ENCODE results near the gene CACNA2D1. TPM values are rescaled to one million over a fixed set of nuclear protein-coding genes. Genes with fewer than 3 reads are reported as not detected.
"Not testable (repeated sequence)": the region's sequence is repeated elsewhere in the genome, so short reads cannot be mapped to it uniquely, and the experiment has no call there.

Gene CACNA2D1
- total RNA-seq, 1 experiment from 2014 or later: 0.27 TPM

DNA sequence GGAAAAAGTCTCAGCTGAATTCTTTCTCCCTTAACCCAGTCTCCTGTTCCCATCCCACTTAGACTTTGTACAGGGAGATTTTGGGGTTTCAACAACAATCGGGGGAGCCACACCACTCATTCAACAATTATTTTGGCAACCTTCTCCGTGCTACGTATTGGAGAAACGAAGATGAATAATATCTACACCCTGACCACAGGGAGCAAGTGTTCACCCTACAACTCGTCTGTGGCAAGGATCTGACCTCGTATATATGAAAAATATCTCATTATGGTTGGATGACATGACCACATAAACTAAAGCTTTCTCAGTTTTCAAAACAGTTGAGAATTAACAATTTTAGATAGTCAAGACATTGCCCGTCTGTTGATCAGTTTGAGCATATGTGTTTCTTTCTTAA lies 302.1 kb downstream of the CACNA2D1 start:
- RAD21 ChIA-PET (ENCODE audit: low non-redundant PET in 1 of 2, low total read pairs in 2 of 2, uncharacterized antibody in 2 of 2, unreplicated experiment in 2 of 2): no interaction called here
- intact Hi-C loops (cut with micrococcal nuclease): no loop called here
- TF ChIP-seq JUND (IDR thresholded peaks at IDR 0.05) (no peak), ELF1 (IDR thresholded peaks at IDR 0.05; ENCODE audit: borderline replicate concordance, low read depth) (no peak), SRF (IDR thresholded peaks at IDR 0.05; ENCODE audit: low read depth) (no peak), EZH2phosphoT487 (IDR thresholded peaks at IDR 0.05; ENCODE audit: borderline replicate concordance) (no peak)
- Histone ChIP-seq H3K4me3 (replicated peaks in 1 of 2; ENCODE audit: low read depth in 1 of 2, low read length in 2 of 2) (no peak overlapping the region), H3K9ac (ENCODE audit: low read length) (no peak overlapping the region), H4K20me1 (ENCODE audit: insufficient read depth) (no peaks in the 10 kb centered on the region), H3K9me2 (ENCODE audit: insufficient read depth) (no peaks in the 10 kb centered on the region), H3K79me2 (ENCODE audit: insufficient read depth, low read length) (no peaks in the 10 kb centered on the region), H3K27me3 (ENCODE audit: insufficient read depth, low read length) (no peaks in the 10 kb centered on the region), H3K27ac (ENCODE audit: low read depth, low read length) (no peak overlapping the region), H3K36me3 (ENCODE audit: control insufficient read depth in 1 of 2, insufficient read depth in 2 of 2, low read length in 2 of 2) (no peaks in the 10 kb centered on the region), H3K9me3 (ENCODE audit: control insufficient read depth in 1 of 2, insufficient read depth in 1 of 2, low read depth in 1 of 2, low read length in 2 of 2) (no peaks in the 10 kb centered on the region), H3K4me1 (ENCODE audit: control insufficient read depth in 1 of 2, insufficient read depth in 2 of 2, low read length in 2 of 2) (no peaks in the 10 kb centered on the region), H2AFZ (ENCODE audit: low read depth, low read length, poor library complexity, severe bottlenecking) (no peak overlapping the region), H3K4me2 (ENCODE audit: low read length) (no peak overlapping the region)
- CTCF ChIA-PET: no interaction called here
- DNase-seq (ENCODE audit: low read depth, low spot score) (no peak), ATAC-seq (no peak)
- POLR2A ChIA-PET: no interaction called here
- BruUV-seq (replicated peaks): no TSS peak

DNA sequence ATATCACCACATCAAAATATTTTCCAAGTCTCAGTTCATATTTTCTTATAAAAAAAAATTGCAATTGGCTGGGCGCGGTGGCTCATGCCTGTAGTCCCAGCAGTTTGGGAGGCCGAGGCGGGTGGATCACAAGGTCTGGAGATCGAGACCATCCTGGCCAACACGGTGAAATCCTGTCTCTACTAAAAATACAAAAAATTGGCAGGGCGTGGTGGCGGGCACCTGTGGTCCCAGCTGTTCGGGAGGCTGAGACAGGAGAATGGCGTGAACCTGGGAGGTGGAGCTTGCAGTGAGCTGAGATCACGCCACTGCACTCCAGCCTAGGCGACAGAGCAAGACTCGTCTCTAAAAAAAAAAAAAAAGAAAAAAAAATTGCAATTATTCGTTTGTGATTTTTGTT lies 303.0 kb downstream of the CACNA2D1 start:
- H3K9me3 ChIP-seq (ENCODE audit: control insufficient read depth in 1 of 2, insufficient read depth in 1 of 2, low read depth in 1 of 2, low read length in 2 of 2); BruUV-seq (replicated peaks); H4K20me1 ChIP-seq (ENCODE audit: insufficient read depth); H3K4me1 ChIP-seq (ENCODE audit: control insufficient read depth in 1 of 2, insufficient read depth in 2 of 2, low read length in 2 of 2); H3K79me2 ChIP-seq (ENCODE audit: insufficient read depth, low read length); H2AFZ ChIP-seq (ENCODE audit: low read depth, low read length, poor library complexity, severe bottlenecking); H3K27me3 ChIP-seq (ENCODE audit: insufficient read depth, low read length); intact Hi-C loops (cut with micrococcal nuclease); H3K9ac ChIP-seq (ENCODE audit: low read length); H3K4me3 ChIP-seq (replicated peaks in 1 of 2; ENCODE audit: low read depth in 1 of 2, low read length in 2 of 2); POLR2A ChIA-PET; H3K4me2 ChIP-seq (ENCODE audit: low read length); H3K27ac ChIP-seq (ENCODE audit: low read depth, low read length); H3K9me2 ChIP-seq (ENCODE audit: insufficient read depth); ATAC-seq; CTCF ChIA-PET; DNase-seq (ENCODE audit: low read depth, low spot score); RAD21 ChIA-PET (ENCODE audit: low non-redundant PET in 1 of 2, low total read pairs in 2 of 2, uncharacterized antibody in 2 of 2, unreplicated experiment in 2 of 2); H3K36me3 ChIP-seq (ENCODE audit: control insufficient read depth in 1 of 2, insufficient read depth in 2 of 2, low read length in 2 of 2): not testable (repeated sequence)

DNA sequence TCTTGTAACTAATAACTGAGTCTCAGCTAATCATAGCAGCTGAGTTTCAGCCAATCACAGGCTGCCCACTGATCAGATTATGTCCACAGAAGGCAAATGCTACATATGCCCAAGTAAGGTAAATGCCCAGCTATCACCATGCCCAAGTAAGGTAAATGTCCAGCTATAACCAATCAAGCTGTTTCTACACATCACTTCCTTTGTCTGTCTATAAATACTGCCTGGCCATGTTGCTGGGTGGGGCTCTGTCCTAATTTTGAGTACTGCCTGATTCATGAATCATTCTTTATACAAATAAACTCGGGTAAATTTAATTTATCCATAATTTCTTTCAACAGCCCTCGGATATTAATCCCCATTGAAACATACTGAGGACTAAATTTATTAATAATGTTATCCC lies 312.4 kb downstream of the CACNA2D1 start:
- ChIA-PET CTCF (no interaction called here), RAD21 (ENCODE audit: low non-redundant PET in 1 of 2, low total read pairs in 2 of 2, uncharacterized antibody in 2 of 2, unreplicated experiment in 2 of 2) (no interaction called here), POLR2A (no interaction called here)
- Histone ChIP-seq H3K36me3 (ENCODE audit: control insufficient read depth in 1 of 2, insufficient read depth in 2 of 2, low read length in 2 of 2) (no peaks in the 10 kb centered on the region), H2AFZ (ENCODE audit: low read depth, low read length, poor library complexity, severe bottlenecking) (no peak overlapping the region), H3K27ac (ENCODE audit: low read depth, low read length) (no peak overlapping the region), H3K79me2 (ENCODE audit: insufficient read depth, low read length) (no peaks in the 10 kb centered on the region), H3K9me3 (ENCODE audit: control insufficient read depth in 1 of 2, insufficient read depth in 1 of 2, low read depth in 1 of 2, low read length in 2 of 2) (no peaks in the 10 kb centered on the region), H3K4me1 (ENCODE audit: control insufficient read depth in 1 of 2, insufficient read depth in 2 of 2, low read length in 2 of 2) (no peaks in the 10 kb centered on the region), H3K9ac (ENCODE audit: low read length) (no peak overlapping the region), H4K20me1 (ENCODE audit: insufficient read depth) (no peaks in the 10 kb centered on the region), H3K4me3 (replicated peaks in 1 of 2; ENCODE audit: low read depth in 1 of 2, low read length in 2 of 2) (no peak overlapping the region), H3K9me2 (ENCODE audit: insufficient read depth) (no peaks in the 10 kb centered on the region), H3K27me3 (ENCODE audit: insufficient read depth, low read length) (no peaks in the 10 kb centered on the region), H3K4me2 (ENCODE audit: low read length) (no peak overlapping the region)
- ATAC-seq: no peak
- no peak for DNase-seq (ENCODE audit: low read depth, low spot score)
- no TSS peak for BruUV-seq (replicated peaks)
- intact Hi-C loops (cut with micrococcal nuclease): no loop called here
- TF ChIP-seq POLR2A (IDR thresholded peaks at IDR 0.05; ENCODE audit: borderline replicate concordance, extremely low read depth, insufficient read depth, insufficient read length): no peak
- TF ChIP-seq SIN3A (IDR thresholded peaks at IDR 0.05; ENCODE audit: low read depth): no peak
- no peak for TF ChIP-seq SP1 (IDR thresholded peaks at IDR 0.05; ENCODE audit: low read depth)
- no peak for TF ChIP-seq TCF7L2 (IDR thresholded peaks at IDR 0.05; ENCODE audit: borderline replicate concordance, extremely low read depth, insufficient read depth, insufficient read length)
- TF ChIP-seq, protein P1, sequence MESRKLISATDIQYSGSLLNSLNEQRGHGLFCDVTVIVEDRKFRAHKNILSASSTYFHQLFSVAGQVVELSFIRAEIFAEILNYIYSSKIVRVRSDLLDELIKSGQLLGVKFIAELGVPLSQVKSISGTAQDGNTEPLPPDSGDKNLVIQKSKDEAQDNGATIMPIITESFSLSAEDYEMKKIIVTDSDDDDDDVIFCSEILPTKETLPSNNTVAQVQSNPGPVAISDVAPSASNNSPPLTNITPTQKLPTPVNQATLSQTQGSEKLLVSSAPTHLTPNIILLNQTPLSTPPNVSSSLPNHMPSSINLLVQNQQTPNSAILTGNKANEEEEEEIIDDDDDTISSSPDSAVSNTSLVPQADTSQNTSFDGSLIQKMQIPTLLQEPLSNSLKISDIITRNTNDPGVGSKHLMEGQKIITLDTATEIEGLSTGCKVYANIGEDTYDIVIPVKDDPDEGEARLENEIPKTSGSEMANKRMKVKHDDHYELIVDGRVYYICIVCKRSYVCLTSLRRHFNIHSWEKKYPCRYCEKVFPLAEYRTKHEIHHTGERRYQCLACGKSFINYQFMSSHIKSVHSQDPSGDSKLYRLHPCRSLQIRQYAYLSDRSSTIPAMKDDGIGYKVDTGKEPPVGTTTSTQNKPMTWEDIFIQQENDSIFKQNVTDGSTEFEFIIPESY (IDR thresholded peaks at IDR 0.05; ENCODE audit: extremely low read depth, insufficient replicate concordance, low read length): no peak
- TF ChIP-seq SRF (IDR thresholded peaks at IDR 0.05; ENCODE audit: low read depth): no peak
- TF ChIP-seq, protein P2, sequence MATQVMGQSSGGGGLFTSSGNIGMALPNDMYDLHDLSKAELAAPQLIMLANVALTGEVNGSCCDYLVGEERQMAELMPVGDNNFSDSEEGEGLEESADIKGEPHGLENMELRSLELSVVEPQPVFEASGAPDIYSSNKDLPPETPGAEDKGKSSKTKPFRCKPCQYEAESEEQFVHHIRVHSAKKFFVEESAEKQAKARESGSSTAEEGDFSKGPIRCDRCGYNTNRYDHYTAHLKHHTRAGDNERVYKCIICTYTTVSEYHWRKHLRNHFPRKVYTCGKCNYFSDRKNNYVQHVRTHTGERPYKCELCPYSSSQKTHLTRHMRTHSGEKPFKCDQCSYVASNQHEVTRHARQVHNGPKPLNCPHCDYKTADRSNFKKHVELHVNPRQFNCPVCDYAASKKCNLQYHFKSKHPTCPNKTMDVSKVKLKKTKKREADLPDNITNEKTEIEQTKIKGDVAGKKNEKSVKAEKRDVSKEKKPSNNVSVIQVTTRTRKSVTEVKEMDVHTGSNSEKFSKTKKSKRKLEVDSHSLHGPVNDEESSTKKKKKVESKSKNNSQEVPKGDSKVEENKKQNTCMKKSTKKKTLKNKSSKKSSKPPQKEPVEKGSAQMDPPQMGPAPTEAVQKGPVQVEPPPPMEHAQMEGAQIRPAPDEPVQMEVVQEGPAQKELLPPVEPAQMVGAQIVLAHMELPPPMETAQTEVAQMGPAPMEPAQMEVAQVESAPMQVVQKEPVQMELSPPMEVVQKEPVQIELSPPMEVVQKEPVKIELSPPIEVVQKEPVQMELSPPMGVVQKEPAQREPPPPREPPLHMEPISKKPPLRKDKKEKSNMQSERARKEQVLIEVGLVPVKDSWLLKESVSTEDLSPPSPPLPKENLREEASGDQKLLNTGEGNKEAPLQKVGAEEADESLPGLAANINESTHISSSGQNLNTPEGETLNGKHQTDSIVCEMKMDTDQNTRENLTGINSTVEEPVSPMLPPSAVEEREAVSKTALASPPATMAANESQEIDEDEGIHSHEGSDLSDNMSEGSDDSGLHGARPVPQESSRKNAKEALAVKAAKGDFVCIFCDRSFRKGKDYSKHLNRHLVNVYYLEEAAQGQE (IDR thresholded peaks at IDR 0.05; ENCODE audit: low read depth): no peak

All from HCT116 (cell line).